Heart left ventricle (tissue), 13 donors: ENCODE results near the gene C2orf78.

Experiments
- POLR2A ChIP-seq, 2 donors: fragments of 450-650 bp; IDR thresholded peaks; one replicate each; pipeline ENCODE4 v1.6.1; 2017; ENCODE audit warnings: antibody characterized with exemption in 2 of 2, mild to moderate bottlenecking in 2 of 2, moderate library complexity in 2 of 2
- TF ChIP-seq, protein P1 (sequence below), 12 donors: fragments of 200-600 bp; sonication (generic) in 4 of 12; IDR thresholded peaks; one replicate each; pipeline versions ENCODE4 v1.5.0 to v1.8.0; 2018 to 2022; ENCODE audit warnings: antibody characterized with exemption in 12 of 12, mild to moderate bottlenecking in 5 of 12
- donor health status: ischemic (EF 13 %, LVEDD 7.1; RV severe dilation, severe dysfunction).
- donor health status: DM: no; HTN: yes; CAD: no.
- donor health status: DM: no; HTN: no; CAD: no.
- donor health status: ischemic (EF 25% LVEDD 6.9; RV normal size, moderate dysfunction).
- donor health status: ischemic (EF 25% LVEDD 5.7; RV mildly dilated, moderate dysfunction).
- donor health status: ischemic (EF 35%, LVEDD 5.7; RV mildly dilated, moderate dysfunction).
- donor health status: nonischemic (EF 11% LVEDD 7.7; RV severe dilation, severe dysfunction).
- donor health status: DM: yes; HTN: yes; CAD: no.
- donor health status: PGD.
- donor health status: ischemic (EF 29% LVEDD 5.4; RV normal size, mild dysfunction).
- donor health status: nonischemic (EF 23%, LVEDD 6.1; RV moderate dilation, normal function).

DNA sequence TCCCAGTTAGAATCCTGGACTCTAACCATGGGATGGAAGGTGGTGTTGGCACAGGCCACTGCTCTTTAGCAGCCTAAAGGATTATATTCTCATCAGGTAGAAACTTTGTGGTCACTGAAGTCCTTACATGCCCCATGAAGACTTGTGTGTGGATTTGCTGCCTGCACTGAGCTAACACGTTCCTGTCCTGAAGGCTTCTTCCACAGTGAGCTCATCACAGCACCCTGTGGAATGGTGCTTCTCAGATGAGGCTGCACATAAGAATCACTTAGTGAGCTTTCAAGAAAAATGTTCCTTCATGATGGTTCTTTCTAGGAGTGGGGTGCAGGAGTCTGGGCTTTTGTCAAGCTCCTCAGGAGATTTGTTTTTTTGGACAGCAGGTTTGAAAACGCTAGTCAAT lies 71.5 kb downstream of the C2orf78 start:
- no peak for TF ChIP-seq POLR2A (IDR thresholded peaks at IDR 0.05)
- TF ChIP-seq, protein P1, sequence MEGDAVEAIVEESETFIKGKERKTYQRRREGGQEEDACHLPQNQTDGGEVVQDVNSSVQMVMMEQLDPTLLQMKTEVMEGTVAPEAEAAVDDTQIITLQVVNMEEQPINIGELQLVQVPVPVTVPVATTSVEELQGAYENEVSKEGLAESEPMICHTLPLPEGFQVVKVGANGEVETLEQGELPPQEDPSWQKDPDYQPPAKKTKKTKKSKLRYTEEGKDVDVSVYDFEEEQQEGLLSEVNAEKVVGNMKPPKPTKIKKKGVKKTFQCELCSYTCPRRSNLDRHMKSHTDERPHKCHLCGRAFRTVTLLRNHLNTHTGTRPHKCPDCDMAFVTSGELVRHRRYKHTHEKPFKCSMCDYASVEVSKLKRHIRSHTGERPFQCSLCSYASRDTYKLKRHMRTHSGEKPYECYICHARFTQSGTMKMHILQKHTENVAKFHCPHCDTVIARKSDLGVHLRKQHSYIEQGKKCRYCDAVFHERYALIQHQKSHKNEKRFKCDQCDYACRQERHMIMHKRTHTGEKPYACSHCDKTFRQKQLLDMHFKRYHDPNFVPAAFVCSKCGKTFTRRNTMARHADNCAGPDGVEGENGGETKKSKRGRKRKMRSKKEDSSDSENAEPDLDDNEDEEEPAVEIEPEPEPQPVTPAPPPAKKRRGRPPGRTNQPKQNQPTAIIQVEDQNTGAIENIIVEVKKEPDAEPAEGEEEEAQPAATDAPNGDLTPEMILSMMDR (IDR thresholded peaks at IDR 0.05) = no peak
